GM12878 (cell line): Measurements from ENCODE around the gene KDM5B. TPM values are rescaled to one million over a fixed set of nuclear protein-coding genes. Genes with fewer than 3 reads are reported as not detected.

Experiments used
- ATAC-seq: fragments of 200-7000 bp; cut with Tn5 transposase; 3 replicates; pipeline ENCODE4 v1.9.1; 2020; ENCODE audit warnings: mild to moderate bottlenecking, moderate library complexity
- BruUV-seq: library from RNA; stranded (reverse); fragments of 400-500 nt; replicated peaks from 2 replicates; lab custom pipeline; 2021; lab: Mats Ljungman, UMichigan
- CTCF ChIA-PET: fragments of 300-600 bp; sonication (Branson Sonifier 250); formaldehyde crosslinking; extraction: SDS; loops from one replicate; lab custom pipeline; 2021; ENCODE audit warnings: inconsistent platforms; lab: Yijun Ruan, JAX
- POLR2A ChIA-PET: fragments of 350-600 bp; formaldehyde crosslinking; extraction: SDS; loops from one replicate; lab custom pipeline; 2021; ENCODE audit warnings: inconsistent platforms; lab: Charles Lee
- RAD21 ChIA-PET: fragments of 300-600 bp; sonication (Branson Sonifier 250); formaldehyde crosslinking; loops from one replicate; lab custom pipeline; 2023; ENCODE audit warnings: antibody characterized with exemption; ENCODE audit not compliant: unreplicated experiment; lab: Charles Lee
- SMC1A ChIA-PET: fragments of 300-600 bp; sonication (Branson Sonifier 250); formaldehyde crosslinking; loops from one replicate; lab custom pipeline; 2023; ENCODE audit not compliant: unreplicated experiment, uncharacterized antibody; lab: Charles Lee
- DNase-seq: peaks from one replicate; pipeline ENCODE4 v3.0.0-alpha.2; 2011; ENCODE audit warnings: low read depth, low spot score
- FAIRE-seq: peaks from 3 replicates; lab custom pipeline; 2011; peaks lifted over from hg19 to GRCh38; lab: Jason Lieb, UNC
- H2AFZ ChIP-seq: 2 replicates; pipeline ENCODE4 v1.6.0; 2011; ENCODE audit warnings: low read depth, low read length, control low read depth; ENCODE audit not compliant: control insufficient read depth
- H3K27ac ChIP-seq: 2 replicates; pipeline ENCODE4 v1.5.1; 2011; ENCODE audit warnings: control low read depth; ENCODE audit not compliant: control insufficient read depth, insufficient read depth
- H3K27me3 ChIP-seq, 2 experiments: replicated peaks in 1 of 2; 2 replicates each; pipeline versions ENCODE4 v1.6.0 to v1.6.1; 2011; ENCODE audit warnings: low read length in 1 of 2; ENCODE audit not compliant: control insufficient read depth in 2 of 2, insufficient read depth in 2 of 2
- H3K36me3 ChIP-seq, 2 experiments: 2 replicates each; pipeline ENCODE4 v1.5.1; 2011; ENCODE audit warnings: low read length in 1 of 2; ENCODE audit not compliant: control insufficient read depth in 2 of 2, insufficient read depth in 2 of 2
- H3K4me1 ChIP-seq: 2 replicates; pipeline ENCODE4 v1.6.1; 2011; ENCODE audit warnings: mild to moderate bottlenecking, low read length, moderate library complexity, mixed read lengths; ENCODE audit not compliant: control insufficient read depth, insufficient read depth
- H3K4me2 ChIP-seq: 2 replicates; pipeline ENCODE4 v1.6.0; 2011; ENCODE audit warnings: control low read depth; ENCODE audit not compliant: control insufficient read depth, insufficient read depth
- H3K4me3 ChIP-seq: fragments of 200-600 bp; sonication (generic); 2 replicates; pipeline ENCODE4 v1.5.1; 2016
- H3K79me2 ChIP-seq: 2 replicates; pipeline ENCODE4 v1.6.0; 2011; ENCODE audit warnings: low read length; ENCODE audit not compliant: control insufficient read depth, insufficient read depth
- H3K9ac ChIP-seq: 2 replicates; pipeline ENCODE4 v1.8.0; 2011; ENCODE audit warnings: low read length, control low read depth, mixed read lengths; ENCODE audit not compliant: control insufficient read depth, insufficient read depth
- H3K9me3 ChIP-seq: replicated peaks from 3 replicates; pipeline ENCODE4 v1.5.1; 2011; ENCODE audit warnings: mild to moderate bottlenecking, low read length; ENCODE audit not compliant: control insufficient read depth, insufficient read depth
- H4K20me1 ChIP-seq: 2 replicates; pipeline ENCODE4 v1.6.0; 2011; ENCODE audit not compliant: control insufficient read depth, insufficient read depth
- BMI1 ChIP-seq: fragments of 450-650 bp; IDR thresholded peaks from 2 replicates; pipeline ENCODE4 v1.6.1; 2016; ENCODE audit warnings: mild to moderate bottlenecking, moderate library complexity, borderline replicate concordance
- CBX5 ChIP-seq: sonication (generic); IDR thresholded peaks from 2 replicates; pipeline ENCODE4 v1.6.1; 2016; ENCODE audit warnings: low read depth, moderate library complexity, mild to moderate bottlenecking, inconsistent platforms
- EZH2 ChIP-seq: IDR thresholded peaks from 2 replicates; pipeline ENCODE4 v1.6.1; 2012; ENCODE audit warnings: low read depth, mild to moderate bottlenecking, control low read depth, inconsistent platforms, low read length, borderline replicate concordance; ENCODE audit not compliant: control insufficient read depth
- GABPA ChIP-seq: IDR thresholded peaks from 2 replicates; pipeline ENCODE4 v1.6.1; 2014; ENCODE audit warnings: antibody characterized with exemption, low read depth, mild to moderate bottlenecking, inconsistent platforms
- GATAD2B ChIP-seq: fragments of 450-650 bp; conservative IDR thresholded peaks from 2 replicates; pipeline ENCODE4 v1.6.1; 2017; ENCODE audit warnings: low read depth, mild to moderate bottlenecking, moderate library complexity
- HDAC6 ChIP-seq: fragments of 200-600 bp; sonication (generic); IDR thresholded peaks from one replicate; pipeline ENCODE4 v1.8.0; 2017; ENCODE audit warnings: antibody characterized with exemption; ENCODE audit not compliant: unreplicated experiment
- KLF5 ChIP-seq: fragments of 450-650 bp; IDR thresholded peaks from 2 replicates; pipeline ENCODE4 v1.6.1; 2014; ENCODE audit warnings: mild to moderate bottlenecking; ENCODE audit not compliant: partially characterized antibody
- MYC ChIP-seq: IDR thresholded peaks from 2 replicates; pipeline ENCODE4 v1.6.1; 2011; ENCODE audit warnings: mild to moderate bottlenecking, low read length, moderate library complexity, inconsistent platforms; ENCODE audit not compliant: insufficient read depth, insufficient replicate concordance, insufficient read length, severe bottlenecking
- NRF1 ChIP-seq: conservative IDR thresholded peaks from 2 replicates; pipeline ENCODE4 v1.6.1; 2011; ENCODE audit warnings: mild to moderate bottlenecking, low read depth, low read length, improper control_type of control experiment
- RFX5 ChIP-seq: IDR thresholded peaks from 2 replicates; pipeline ENCODE4 v1.6.1; 2011; ENCODE audit warnings: low read depth, low read length, improper control_type of control experiment
- SIX5 ChIP-seq: IDR thresholded peaks from 2 replicates; pipeline ENCODE4 v1.6.1; 2011; ENCODE audit warnings: mild to moderate bottlenecking, low read depth, low read length, moderate library complexity; ENCODE audit not compliant: severe bottlenecking
- SMC3 ChIP-seq: IDR thresholded peaks from 2 replicates; pipeline ENCODE4 v1.6.1; 2011; ENCODE audit warnings: low read length, improper control_type of control experiment, borderline replicate concordance
- SRF ChIP-seq, 2 experiments: IDR thresholded peaks; 2 replicates each; pipeline ENCODE4 v1.6.1; 2011; ENCODE audit warnings: low read depth in 2 of 2, low read length in 2 of 2, mild to moderate bottlenecking in 1 of 2, moderate library complexity in 1 of 2
- STAT3 ChIP-seq: IDR thresholded peaks from 2 replicates; pipeline ENCODE4 v1.6.1; 2011; ENCODE audit warnings: low read depth, low read length, improper control_type of control experiment
- TARDBP ChIP-seq: IDR thresholded peaks from 2 replicates; pipeline ENCODE4 v1.6.1; 2016; ENCODE audit warnings: borderline replicate concordance
- WGBS: methylation state at CpG from one replicate; pipeline ENCODE4 v1.1.6; 2016; ENCODE audit warnings: low lambda C conversion rate; ENCODE audit not compliant: insufficient replicate concordance, insufficient coverage; ENCODE audit errors: missing lambda C conversion rate; 5-methylcytosine and 5-hydroxymethylcytosine counted together
- in situ Hi-C: fragments of 300-500 bp; cut with MboI; formaldehyde crosslinking; loops from 9 replicates; pipeline ENCODE4 v1.14.3; 2018; ENCODE audit warnings: mixed read lengths
- intact Hi-C: fragments of 100-400 bp; cut with micrococcal nuclease; formaldehyde crosslinking; loops from one replicate; pipeline ENCODE4 v1.14.2; 2022; ENCODE audit not compliant: unreplicated experiment
- polyA plus RNA-seq, 11 experiments: library from polyadenylated mRNA; depleted of rRNA in 4 of 11; unstranded in 6 of 11; stranded (reverse) in 5 of 11; fragments of >200 nt; fragmentation: Nextera tagmentation in 4 of 11; fragmentation: Illumina TruSeq in 1 of 11; extraction: Ambion mirVana in 4 of 11; extraction: Trizol in 1 of 11; gene quantifications; 1 replicate in 1 of 11; 2 replicates in 10 of 11; pipeline versions ENCODE4 v1.2.1 to v1.2.3, GENCODE V29; 2011 to 2016; ENCODE audit warnings: inconsistent platforms in 2 of 11, missing spikeins in 2 of 11, low read depth in 1 of 11
- total RNA-seq, 4 experiments: library from RNA; depleted of rRNA in 3 of 4; stranded (reverse); fragments of >200 nt in 3 of 4; fragmentation: Illumina TruSeq in 1 of 4; extraction: Trizol in 1 of 4; gene quantifications; 2 replicates each; pipeline versions ENCODE4 v1.2.1 to v1.2.3, GENCODE V29; 2013 to 2021
- TF ChIP-seq, protein P1 (sequence below): fragments of 450-650 bp; IDR thresholded peaks from 2 replicates; pipeline ENCODE4 v1.6.1; 2014; ENCODE audit warnings: mild to moderate bottlenecking
- TF ChIP-seq, protein P2 (sequence below): fragments of 450-650 bp; formaldehyde crosslinking; IDR thresholded peaks from 2 replicates; pipeline ENCODE4 v1.4.0; 2022; ENCODE audit warnings: mild to moderate bottlenecking, moderate library complexity
- TF ChIP-seq, protein P3 (sequence below): fragments of 450-650 bp; IDR thresholded peaks from 2 replicates; pipeline ENCODE4 v1.6.1; 2018; ENCODE audit warnings: borderline replicate concordance, mild to moderate bottlenecking; ENCODE audit not compliant: partially characterized antibody

KDM5B gene
- total and polyA plus RNA-seq, 10 of the 15 experiments (the other 5 are each of a cell fraction or from before 2014, with no cell fraction given): 1.7 to 26.6 (median 8.1) TPM

DNA sequence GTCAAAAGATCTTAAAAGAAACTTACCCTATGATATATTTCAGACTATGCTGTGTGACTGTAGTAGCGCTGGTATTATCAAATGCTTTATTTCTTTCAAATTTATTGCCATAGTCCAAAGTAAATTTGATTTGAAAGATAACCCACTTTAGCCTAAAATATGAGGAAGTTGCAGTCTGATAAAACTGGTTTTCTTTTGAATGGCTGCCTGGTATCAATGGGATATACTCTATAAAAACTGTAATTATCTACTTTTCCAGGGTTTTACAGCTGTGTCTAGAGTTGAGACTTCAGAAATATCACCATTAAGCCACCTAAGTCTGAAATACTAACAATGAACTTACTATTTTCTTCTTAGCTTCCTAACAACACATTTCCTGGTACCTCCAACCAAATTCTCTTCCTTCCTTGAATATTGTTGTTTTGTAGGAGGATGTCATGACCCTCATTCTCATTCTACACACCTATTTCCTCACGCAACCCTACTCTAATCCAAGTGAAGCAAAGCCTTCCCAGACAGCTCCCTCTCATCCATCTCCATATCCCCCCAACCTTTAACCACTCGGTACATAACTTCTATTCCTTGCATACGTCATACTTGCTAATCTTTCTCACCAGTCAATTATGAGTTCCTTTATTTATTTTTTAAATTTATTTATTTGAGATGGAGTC, 17.0 kb downstream of the KDM5B start:
- TF ChIP-seq GATAD2B (no peak), KLF5 (no peak), HDAC6 (no peak), MYC (no peak), STAT3 (no peak), GABPA (no peak), EZH2 (no peak), CBX5 (no peak), SRF (IDR thresholded peaks at IDR 0.05; ENCODE audit: low read depth in 2 of 2, low read length in 2 of 2) (no peak), NRF1 (no peak), SMC3 (no peak), RFX5 (no peak), SIX5 (no peak), TARDBP (no peak), BMI1 (no peak)
- TF ChIP-seq, protein P1, sequence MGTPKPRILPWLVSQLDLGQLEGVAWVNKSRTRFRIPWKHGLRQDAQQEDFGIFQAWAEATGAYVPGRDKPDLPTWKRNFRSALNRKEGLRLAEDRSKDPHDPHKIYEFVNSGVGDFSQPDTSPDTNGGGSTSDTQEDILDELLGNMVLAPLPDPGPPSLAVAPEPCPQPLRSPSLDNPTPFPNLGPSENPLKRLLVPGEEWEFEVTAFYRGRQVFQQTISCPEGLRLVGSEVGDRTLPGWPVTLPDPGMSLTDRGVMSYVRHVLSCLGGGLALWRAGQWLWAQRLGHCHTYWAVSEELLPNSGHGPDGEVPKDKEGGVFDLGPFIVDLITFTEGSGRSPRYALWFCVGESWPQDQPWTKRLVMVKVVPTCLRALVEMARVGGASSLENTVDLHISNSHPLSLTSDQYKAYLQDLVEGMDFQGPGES: no peak
- TF ChIP-seq, protein P2, sequence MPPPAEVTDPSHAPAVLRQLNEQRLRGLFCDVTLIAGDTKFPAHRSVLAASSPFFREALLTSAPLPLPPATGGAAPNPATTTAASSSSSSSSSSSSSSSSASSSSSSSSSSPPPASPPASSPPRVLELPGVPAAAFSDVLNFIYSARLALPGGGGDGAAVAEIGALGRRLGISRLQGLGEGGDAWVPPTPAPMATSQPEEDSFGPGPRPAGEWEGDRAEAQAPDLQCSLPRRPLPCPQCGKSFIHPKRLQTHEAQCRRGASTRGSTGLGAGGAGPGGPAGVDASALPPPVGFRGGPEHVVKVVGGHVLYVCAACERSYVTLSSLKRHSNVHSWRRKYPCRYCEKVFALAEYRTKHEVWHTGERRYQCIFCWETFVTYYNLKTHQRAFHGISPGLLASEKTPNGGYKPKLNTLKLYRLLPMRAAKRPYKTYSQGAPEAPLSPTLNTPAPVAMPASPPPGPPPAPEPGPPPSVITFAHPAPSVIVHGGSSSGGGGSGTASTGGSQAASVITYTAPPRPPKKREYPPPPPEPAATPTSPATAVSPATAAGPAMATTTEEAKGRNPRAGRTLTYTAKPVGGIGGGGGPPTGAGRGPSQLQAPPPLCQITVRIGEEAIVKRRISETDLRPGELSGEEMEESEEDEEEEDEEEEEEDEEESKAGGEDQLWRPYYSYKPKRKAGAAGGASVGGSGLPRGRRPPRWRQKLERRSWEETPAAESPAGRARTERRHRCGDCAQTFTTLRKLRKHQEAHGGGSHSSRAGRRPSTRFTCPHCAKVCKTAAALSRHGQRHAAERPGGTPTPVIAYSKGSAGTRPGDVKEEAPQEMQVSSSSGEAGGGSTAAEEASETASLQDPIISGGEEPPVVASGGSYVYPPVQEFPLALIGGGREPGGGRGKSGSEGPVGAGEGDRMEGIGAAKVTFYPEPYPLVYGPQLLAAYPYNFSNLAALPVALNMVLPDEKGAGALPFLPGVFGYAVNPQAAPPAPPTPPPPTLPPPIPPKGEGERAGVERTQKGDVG (CRISPR knock-in tag): no peak
- TF ChIP-seq, protein P3, sequence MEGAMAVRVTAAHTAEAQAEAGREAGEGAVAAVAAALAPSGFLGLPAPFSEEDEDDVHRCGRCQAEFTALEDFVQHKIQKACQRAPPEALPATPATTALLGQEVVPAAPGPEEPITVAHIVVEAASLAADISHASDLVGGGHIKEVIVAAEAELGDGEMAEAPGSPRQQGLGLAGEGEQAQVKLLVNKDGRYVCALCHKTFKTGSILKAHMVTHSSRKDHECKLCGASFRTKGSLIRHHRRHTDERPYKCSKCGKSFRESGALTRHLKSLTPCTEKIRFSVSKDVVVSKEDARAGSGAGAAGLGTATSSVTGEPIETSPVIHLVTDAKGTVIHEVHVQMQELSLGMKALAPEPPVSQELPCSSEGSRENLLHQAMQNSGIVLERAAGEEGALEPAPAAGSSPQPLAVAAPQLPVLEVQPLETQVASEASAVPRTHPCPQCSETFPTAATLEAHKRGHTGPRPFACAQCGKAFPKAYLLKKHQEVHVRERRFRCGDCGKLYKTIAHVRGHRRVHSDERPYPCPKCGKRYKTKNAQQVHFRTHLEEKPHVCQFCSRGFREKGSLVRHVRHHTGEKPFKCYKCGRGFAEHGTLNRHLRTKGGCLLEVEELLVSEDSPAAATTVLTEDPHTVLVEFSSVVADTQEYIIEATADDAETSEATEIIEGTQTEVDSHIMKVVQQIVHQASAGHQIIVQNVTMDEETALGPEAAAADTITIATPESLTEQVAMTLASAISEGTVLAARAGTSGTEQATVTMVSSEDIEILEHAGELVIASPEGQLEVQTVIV: no peak
- H3K9ac ChIP-seq: no peak overlapping the region
- no peak overlapping the region for H3K4me2 ChIP-seq
- no TSS peak for BruUV-seq
- CTCF ChIA-PET: interaction anchor here (0.6 kb wide), 1 partner anchor 76 kb away, joined by 3 read pairs; no protein-coding TSS in a partner anchor
- no peaks in the 10 kb centered on the region for H3K27me3 ChIP-seq
- DNase-seq: no peak
- no peak for ATAC-seq
- in situ Hi-C loops: no loop called here
- WGBS: 48% methylated on average over 4 of the region's 4 CpGs
- H3K36me3 ChIP-seq: no peaks in the 10 kb centered on the region
- SMC1A ChIA-PET: interaction anchor here (1.0 to 2.2 kb wide), 3 partner anchors 10 to 13 kb away, joined by 7 to 10 read pairs (median 7); no protein-coding TSS in a partner anchor
- no peaks in the 10 kb centered on the region for H3K79me2 ChIP-seq
- H2AFZ ChIP-seq: no peak overlapping the region
- POLR2A ChIA-PET: no interaction called here
- no peak for FAIRE-seq
- no peaks in the 10 kb centered on the region for H4K20me1 ChIP-seq
- no peaks in the 10 kb centered on the region for H3K9me3 ChIP-seq
- H3K4me1 ChIP-seq: no peaks in the 10 kb centered on the region
- intact Hi-C loops: no loop called here
- H3K27ac ChIP-seq: no peak overlapping the region
- no peak overlapping the region for H3K4me3 ChIP-seq
- RAD21 ChIA-PET: interaction anchor here (0.7 kb wide), 1 partner anchor 1788 kb away, joined by 4 read pairs; no protein-coding TSS in a partner anchor
